ENCODE results near the gene TMX2.

- TF ChIP-seq, protein P1, sequence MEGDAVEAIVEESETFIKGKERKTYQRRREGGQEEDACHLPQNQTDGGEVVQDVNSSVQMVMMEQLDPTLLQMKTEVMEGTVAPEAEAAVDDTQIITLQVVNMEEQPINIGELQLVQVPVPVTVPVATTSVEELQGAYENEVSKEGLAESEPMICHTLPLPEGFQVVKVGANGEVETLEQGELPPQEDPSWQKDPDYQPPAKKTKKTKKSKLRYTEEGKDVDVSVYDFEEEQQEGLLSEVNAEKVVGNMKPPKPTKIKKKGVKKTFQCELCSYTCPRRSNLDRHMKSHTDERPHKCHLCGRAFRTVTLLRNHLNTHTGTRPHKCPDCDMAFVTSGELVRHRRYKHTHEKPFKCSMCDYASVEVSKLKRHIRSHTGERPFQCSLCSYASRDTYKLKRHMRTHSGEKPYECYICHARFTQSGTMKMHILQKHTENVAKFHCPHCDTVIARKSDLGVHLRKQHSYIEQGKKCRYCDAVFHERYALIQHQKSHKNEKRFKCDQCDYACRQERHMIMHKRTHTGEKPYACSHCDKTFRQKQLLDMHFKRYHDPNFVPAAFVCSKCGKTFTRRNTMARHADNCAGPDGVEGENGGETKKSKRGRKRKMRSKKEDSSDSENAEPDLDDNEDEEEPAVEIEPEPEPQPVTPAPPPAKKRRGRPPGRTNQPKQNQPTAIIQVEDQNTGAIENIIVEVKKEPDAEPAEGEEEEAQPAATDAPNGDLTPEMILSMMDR (IDR thresholded peaks at IDR 0.05; ENCODE audit: poor library complexity) = peak; percentile 31
- TF ChIP-seq EZH2 (IDR thresholded peaks at IDR 0.05; ENCODE audit: borderline replicate concordance) (no peak), EZH2phosphoT487 (IDR thresholded peaks at IDR 0.05; ENCODE audit: low read depth, severe bottlenecking, unreplicated experiment) (no peak)
Measured at GRCh38 chr11:57763568-57763967, 51.2 kb downstream of the TMX2 start.

Data from hepatocyte (in vitro differentiated cells).